ENCODE measurements around the gene ARID1B. TPM values are rescaled to one million over a fixed set of nuclear protein-coding genes. Genes with fewer than 3 reads are reported as not detected.

Gene ARID1B
- total and polyA plus RNA-seq, 7 donors: 8.4 to 115 (median 69.6) TPM

GRCh38 chr6:156854466-156855161, 77.4 kb downstream of the ARID1B start:
- Histone ChIP-seq H3K27me3 (no peaks in the 10 kb centered on the region), H3K4me3 (no peak overlapping the region), H3K9me3 (no peaks in the 10 kb centered on the region), H3K36me3 (no peaks in the 10 kb centered on the region), H3K4me1 (peaks cover 0 to 64% (median 49%) of the 10 kb centered on the region in 4 donors), H3K27ac (no peak overlapping the region)
- TF ChIP-seq POLR2AphosphoS5 (IDR thresholded peaks at IDR 0.05) (no peak), EP300 (IDR thresholded peaks at IDR 0.05) (no peak)
- intact Hi-C loops (cut with DNase I): no loop called here
- no peak for DNase-seq
- WGBS, 2 donors: 95 to 96% methylated on average over 10 of the region's 10 CpGs

- intact Hi-C loops (cut with DNase I): no loop called here
- no peak for TF ChIP-seq EP300 (IDR thresholded peaks at IDR 0.05)
- TF ChIP-seq POLR2A (IDR thresholded peaks at IDR 0.05): no peak
- TF ChIP-seq POLR2AphosphoS5 (IDR thresholded peaks at IDR 0.05): no peak
- no peak for TF ChIP-seq CTCF (IDR thresholded peaks at IDR 0.05)
- no peak overlapping the region for H3K27ac ChIP-seq
- no peaks in the 10 kb centered on the region for H3K36me3 ChIP-seq
- 91 to 93% methylated on average over 2 of the region's 2 CpGs for WGBS, 2 donors
- H3K27me3 ChIP-seq: no peaks in the 10 kb centered on the region
- H3K4me3 ChIP-seq: no peak overlapping the region
- H3K9me3 ChIP-seq: no peaks in the 10 kb centered on the region
- H3K4me1 ChIP-seq: peaks cover 0 to 43% (median 31%) of the 10 kb centered on the region in 4 donors
- no peak for DNase-seq
Measured at GRCh38 chr6:156857573-156857972, 80.4 kb downstream of the ARID1B start.

- Histone ChIP-seq H3K36me3 (no peaks in the 10 kb centered on the region), H3K27me3 (no peaks in the 10 kb centered on the region), H3K4me3 (no peak overlapping the region), H3K4me1 (peaks cover 0 to 33% (median 18%) of the 10 kb centered on the region in 4 donors), H3K27ac (no peak overlapping the region), H3K9me3 (no peaks in the 10 kb centered on the region)
- WGBS, 2 donors: 88 to 90% methylated on average over 1 of the region's 1 CpG
- TF ChIP-seq POLR2A (IDR thresholded peaks at IDR 0.05) (no peak), CTCF (IDR thresholded peaks at IDR 0.05) (no peak)
- intact Hi-C loops (cut with DNase I): loop anchor here (10.0 kb wide), 1 partner anchor 175 kb away; no protein-coding TSS in a partner anchor
- no peak for DNase-seq
Measured at GRCh38 chr6:156859686-156860085, 82.5 kb downstream of the ARID1B start.

- TF ChIP-seq EP300 (IDR thresholded peaks at IDR 0.05): no peak
- no peak for TF ChIP-seq CTCF (IDR thresholded peaks at IDR 0.05)
- Histone ChIP-seq H3K36me3 (no peaks in the 10 kb centered on the region), H3K27me3 (no peaks in the 10 kb centered on the region), H3K4me3 (no peak overlapping the region), H3K9me3 (no peaks in the 10 kb centered on the region), H3K27ac (no peak overlapping the region), H3K4me1 (peaks cover 0 to 46% (median 31%) of the 10 kb centered on the region in 4 donors)
- DNase-seq: no peak
- intact Hi-C loops (cut with DNase I): loop anchor here (10.0 kb wide), 1 partner anchor 178 kb away; no protein-coding TSS in a partner anchor
- WGBS, 2 donors: 85 to 94% methylated on average over 7 of the region's 7 CpGs
Measured at GRCh38 chr6:156862711-156863110, 85.5 kb downstream of the ARID1B start.

- Histone ChIP-seq H3K9me3 (no peaks in the 10 kb centered on the region), H3K27me3 (no peaks in the 10 kb centered on the region), H3K36me3 (no peaks in the 10 kb centered on the region), H3K4me3 (no peak overlapping the region), H3K27ac (no peak overlapping the region), H3K4me1 (peaks cover 0 to 46% (median 28%) of the 10 kb centered on the region in 4 donors)
- TF ChIP-seq POLR2A (IDR thresholded peaks at IDR 0.05): no peak
- TF ChIP-seq POLR2AphosphoS5 (IDR thresholded peaks at IDR 0.05): no peak
- TF ChIP-seq EP300 (IDR thresholded peaks at IDR 0.05): no peak
- TF ChIP-seq CTCF (IDR thresholded peaks at IDR 0.05): no peak
- DNase-seq: no peak
- intact Hi-C loops (cut with DNase I): loop anchor here (10.0 kb wide), 1 partner anchor 179 kb away; no protein-coding TSS in a partner anchor
Measured at GRCh38 chr6:156863504-156863903, 86.3 kb downstream of the ARID1B start.
